ENCODE measurements around the gene DDC.

GRCh38 chr7:50418086-50418515 lies 147.1 kb downstream of the DDC start:
- TF ChIP-seq, protein P1, sequence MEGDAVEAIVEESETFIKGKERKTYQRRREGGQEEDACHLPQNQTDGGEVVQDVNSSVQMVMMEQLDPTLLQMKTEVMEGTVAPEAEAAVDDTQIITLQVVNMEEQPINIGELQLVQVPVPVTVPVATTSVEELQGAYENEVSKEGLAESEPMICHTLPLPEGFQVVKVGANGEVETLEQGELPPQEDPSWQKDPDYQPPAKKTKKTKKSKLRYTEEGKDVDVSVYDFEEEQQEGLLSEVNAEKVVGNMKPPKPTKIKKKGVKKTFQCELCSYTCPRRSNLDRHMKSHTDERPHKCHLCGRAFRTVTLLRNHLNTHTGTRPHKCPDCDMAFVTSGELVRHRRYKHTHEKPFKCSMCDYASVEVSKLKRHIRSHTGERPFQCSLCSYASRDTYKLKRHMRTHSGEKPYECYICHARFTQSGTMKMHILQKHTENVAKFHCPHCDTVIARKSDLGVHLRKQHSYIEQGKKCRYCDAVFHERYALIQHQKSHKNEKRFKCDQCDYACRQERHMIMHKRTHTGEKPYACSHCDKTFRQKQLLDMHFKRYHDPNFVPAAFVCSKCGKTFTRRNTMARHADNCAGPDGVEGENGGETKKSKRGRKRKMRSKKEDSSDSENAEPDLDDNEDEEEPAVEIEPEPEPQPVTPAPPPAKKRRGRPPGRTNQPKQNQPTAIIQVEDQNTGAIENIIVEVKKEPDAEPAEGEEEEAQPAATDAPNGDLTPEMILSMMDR (optimal IDR thresholded peaks at IDR 0.05 in 1 of 3, IDR thresholded peaks at IDR 0.05 in 1 of 3, conservative IDR thresholded peaks at IDR 0.05 in 1 of 3; ENCODE audit: extremely low read depth in 1 of 3, insufficient read depth in 2 of 3, low read length in 3 of 3) = peak; percentile 96 to 99 (median 97)
- no peak for TF ChIP-seq EZH2 (IDR thresholded peaks at IDR 0.05; ENCODE audit: low read length)

All from keratinocyte (primary cell).